GM12864 (cell line): ENCODE results near the gene SREK1IP1.
"Not testable (repeated sequence)": the region's sequence is repeated elsewhere in the genome, so short reads cannot be mapped to it uniquely, and the experiment has no call there.

Experiments
- DNase-seq: peaks from one replicate; pipeline ENCODE4 v3.0.0-alpha.2; 2011; ENCODE audit warnings: low read depth
- H3K4me3 ChIP-seq: 2 replicates; pipeline ENCODE4 v1.5.1; 2011; ENCODE audit warnings: mild to moderate bottlenecking, low read depth, low read length, control low read depth
- TF ChIP-seq, protein P1 (sequence below): IDR thresholded peaks from 2 replicates; pipeline ENCODE4 v1.5.1; 2011; ENCODE audit warnings: low read depth, mild to moderate bottlenecking, moderate library complexity, low read length, control low read depth, inconsistent platforms; ENCODE audit errors: missing control alignments

The SREK1IP1 gene

DNA sequence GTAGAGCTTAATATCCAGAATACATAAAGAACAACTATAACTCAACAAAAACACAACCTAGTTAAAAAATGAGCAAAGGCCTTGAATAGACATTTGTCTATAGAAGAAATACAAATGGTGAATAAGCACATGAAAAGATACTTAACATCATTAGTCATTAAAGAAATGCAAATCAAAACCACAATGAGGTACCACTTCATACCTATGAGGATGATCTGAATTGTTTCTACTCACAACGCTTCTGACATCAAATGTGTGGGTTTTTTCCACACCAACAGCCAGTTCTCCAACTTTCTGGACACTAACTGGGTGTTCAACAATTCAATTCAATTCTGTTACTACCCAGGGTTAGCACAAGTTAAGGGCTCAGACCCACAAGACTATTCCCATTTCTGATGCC is 22.0 kb downstream of the SREK1IP1 start:
- no peak overlapping the region for H3K4me3 ChIP-seq
- TF ChIP-seq, protein P1, sequence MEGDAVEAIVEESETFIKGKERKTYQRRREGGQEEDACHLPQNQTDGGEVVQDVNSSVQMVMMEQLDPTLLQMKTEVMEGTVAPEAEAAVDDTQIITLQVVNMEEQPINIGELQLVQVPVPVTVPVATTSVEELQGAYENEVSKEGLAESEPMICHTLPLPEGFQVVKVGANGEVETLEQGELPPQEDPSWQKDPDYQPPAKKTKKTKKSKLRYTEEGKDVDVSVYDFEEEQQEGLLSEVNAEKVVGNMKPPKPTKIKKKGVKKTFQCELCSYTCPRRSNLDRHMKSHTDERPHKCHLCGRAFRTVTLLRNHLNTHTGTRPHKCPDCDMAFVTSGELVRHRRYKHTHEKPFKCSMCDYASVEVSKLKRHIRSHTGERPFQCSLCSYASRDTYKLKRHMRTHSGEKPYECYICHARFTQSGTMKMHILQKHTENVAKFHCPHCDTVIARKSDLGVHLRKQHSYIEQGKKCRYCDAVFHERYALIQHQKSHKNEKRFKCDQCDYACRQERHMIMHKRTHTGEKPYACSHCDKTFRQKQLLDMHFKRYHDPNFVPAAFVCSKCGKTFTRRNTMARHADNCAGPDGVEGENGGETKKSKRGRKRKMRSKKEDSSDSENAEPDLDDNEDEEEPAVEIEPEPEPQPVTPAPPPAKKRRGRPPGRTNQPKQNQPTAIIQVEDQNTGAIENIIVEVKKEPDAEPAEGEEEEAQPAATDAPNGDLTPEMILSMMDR = no peak
- DNase-seq = no peak

DNA sequence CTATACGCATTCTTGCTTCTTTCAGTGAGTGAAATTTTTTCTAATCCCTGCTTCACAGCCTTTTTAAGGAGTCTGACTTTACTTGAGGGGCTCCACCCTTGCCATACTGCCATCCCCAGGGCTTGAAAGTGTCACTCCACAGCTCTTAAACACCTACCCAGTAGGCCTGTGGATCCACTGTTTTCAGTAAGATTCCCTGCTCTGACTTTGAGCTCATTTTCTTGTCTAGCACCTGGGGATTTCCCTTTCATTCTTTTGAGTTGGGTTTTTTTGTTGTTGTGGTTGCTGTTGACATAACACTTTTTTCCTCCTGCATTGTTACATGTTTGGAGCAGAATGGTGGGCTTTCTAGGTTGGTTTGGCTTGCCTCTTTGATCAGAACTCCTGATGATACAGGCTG is 23.6 kb downstream of the SREK1IP1 start:
- H3K4me3 ChIP-seq = no peak overlapping the region
- TF ChIP-seq, protein P1 = no peak
- DNase-seq = no peak

DNA sequence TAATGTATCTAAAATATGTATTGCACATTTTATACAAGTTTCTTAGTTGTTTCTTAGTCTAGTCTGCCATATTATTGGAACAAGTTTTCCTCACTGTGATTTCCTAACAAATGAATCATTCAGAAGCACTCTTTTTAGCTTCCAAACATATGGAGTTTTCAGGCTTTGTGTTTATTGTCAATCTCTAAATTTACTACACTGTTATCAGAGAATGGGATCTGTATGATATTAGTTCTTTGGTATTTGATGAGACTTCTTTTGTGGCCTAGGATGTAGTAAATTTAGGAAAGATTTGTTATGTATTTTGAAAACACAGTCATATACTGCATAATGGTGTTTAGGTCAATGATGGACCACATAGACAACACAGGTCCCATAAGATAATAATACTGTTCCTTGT is 25.7 kb downstream of the SREK1IP1 start:
- no peak overlapping the region for H3K4me3 ChIP-seq
- no peak for DNase-seq
- TF ChIP-seq, protein P1 = no peak

DNA sequence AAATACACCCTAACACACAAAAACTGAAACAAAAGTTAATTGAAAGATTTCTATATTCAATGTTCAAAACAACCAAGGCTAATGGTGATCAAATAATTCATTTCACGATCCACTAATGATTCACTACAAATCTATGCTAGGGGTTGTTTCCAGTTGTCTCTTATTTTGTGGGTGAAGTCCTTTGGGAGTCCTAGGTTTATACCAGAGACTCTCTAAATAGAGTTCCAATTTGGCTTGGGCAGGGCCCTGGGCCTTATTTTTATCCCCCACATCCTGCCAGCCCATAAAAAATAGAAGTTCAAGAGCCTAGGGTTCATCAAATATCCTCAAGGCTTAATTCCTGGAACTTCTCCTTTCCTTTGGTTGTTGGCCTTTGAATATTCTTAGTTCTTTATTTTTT is 26.1 kb downstream of the SREK1IP1 start:
- no peak for DNase-seq
- TF ChIP-seq, protein P1 = no peak
- no peak overlapping the region for H3K4me3 ChIP-seq

DNA sequence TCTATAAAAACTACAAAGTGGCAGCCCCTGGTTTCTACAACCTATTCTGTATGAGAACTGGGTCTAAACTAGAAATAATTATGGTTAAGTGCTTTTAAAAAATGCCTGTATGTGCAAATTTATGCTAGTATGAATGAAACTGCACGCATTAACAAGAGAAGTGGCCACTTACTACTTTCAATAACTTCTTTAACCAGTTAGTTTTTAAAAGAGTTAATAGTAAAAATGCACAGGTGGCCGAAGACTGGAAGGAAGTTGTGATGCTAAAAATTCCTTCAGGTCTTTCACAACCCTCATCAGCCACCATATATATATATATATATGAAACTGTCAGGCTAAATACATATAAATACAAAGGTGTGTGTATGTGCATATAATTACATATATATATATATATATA is 41.3 kb downstream of the SREK1IP1 start:
- TF ChIP-seq, protein P1 = no peak
- H3K4me3 ChIP-seq = no peak overlapping the region
- DNase-seq = no peak

DNA sequence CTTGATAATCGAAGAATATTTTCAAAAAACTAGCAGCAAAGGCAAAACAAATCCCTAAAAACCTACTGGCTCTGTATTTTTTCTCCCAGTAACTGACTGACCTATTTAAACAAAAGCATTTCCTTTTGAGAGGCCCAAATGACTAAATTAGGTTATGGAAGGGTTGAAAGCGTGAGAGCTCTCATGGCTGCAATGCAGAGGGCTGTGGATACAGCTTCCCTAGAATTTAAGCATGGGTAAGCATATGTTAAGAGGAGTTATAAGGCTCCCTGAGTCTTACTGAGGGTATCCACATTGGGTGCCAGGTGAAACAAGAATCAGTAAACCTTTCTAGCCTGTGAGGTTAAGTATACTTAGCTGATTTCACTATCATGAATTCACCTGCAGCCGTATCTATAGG is 45.9 kb downstream of the SREK1IP1 start:
- DNase-seq = no peak
- H3K4me3 ChIP-seq = no peak overlapping the region
- TF ChIP-seq, protein P1 = no peak

DNA sequence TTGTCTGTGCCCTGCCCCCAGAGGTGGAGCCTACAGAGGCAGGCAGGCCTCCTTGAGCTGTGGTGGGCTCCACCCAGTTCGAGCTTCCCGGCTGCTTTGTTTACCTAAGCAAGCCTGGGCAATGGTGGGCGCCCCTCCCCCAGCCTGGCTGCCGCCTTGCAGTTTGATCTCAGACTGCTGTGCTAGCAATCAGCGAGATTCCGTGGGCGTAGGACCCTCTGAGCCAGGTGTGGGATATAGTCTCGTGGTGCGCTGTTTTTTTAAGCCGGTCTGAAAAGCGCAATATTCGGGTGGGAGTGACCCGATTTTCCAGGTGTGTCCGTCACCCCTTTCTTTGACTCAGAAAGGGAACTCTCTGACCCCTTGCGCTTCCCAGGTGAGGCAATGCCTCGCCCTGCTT is 54.0 kb downstream of the SREK1IP1 start:
- DNase-seq, H3K4me3 ChIP-seq: not testable (repeated sequence)

DNA sequence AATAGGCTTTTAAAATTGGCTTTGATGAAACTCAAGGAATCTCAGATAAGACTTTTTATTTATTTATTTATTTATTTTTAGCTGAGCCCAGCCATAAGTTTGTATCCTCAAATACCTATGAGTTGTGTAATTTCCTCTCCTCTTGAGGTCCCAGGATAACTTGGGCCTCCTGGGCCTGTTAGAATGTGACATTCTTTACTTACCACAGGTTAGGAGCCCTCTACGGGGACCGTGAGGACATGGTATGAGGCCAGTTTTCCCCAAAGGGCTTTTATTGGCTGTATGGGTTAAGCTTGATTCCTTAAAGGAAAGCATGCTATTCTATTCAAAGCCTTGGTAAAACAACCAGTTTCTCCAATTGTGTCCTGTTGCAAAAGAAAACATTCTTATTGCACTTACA is 61.3 kb downstream of the SREK1IP1 start:
- DNase-seq = no peak
- TF ChIP-seq, protein P1 = no peak
- H3K4me3 ChIP-seq = no peak overlapping the region

DNA sequence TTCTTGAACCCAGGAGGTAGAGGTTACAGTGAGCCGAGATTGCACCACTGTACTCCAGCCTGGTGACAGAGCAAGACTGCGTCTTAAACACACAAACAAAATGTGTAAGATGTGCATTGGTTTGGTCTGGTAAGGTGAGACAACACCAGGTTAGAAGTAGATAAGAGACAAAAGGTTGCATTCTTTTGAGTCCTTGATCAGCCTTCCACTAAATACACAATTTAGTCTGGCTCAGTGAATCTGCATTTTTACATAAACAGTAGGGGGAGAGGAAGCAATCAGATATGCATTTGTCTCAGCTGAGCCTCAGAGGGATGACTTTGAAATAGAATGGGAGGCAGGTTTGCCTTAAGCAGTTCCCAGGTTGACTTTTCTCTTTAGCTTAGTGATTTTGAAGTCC is 62.4 kb downstream of the SREK1IP1 start:
- DNase-seq = not testable (repeated sequence)

More for the DNA sequence above, 62.4 kb downstream of the SREK1IP1 start:
- H3K4me3 ChIP-seq = not testable (repeated sequence)
